Mucosa of gallbladder (tissue), 1 donor: ENCODE data around the gene IGF1R. TPM values are rescaled to one million over a fixed set of nuclear protein-coding genes. Genes with fewer than 3 reads are reported as not detected.

ENCODE experiments used
- DNase-seq: peaks from one replicate; pipeline ENCODE4 v3.0.0-alpha.2; 2020; ENCODE audit warnings: low spot score
- total RNA-seq: library from RNA; stranded (reverse); gene quantifications from one replicate; pipeline ENCODE4 v1.2.1, GENCODE V29; 2021
- donor health status: DM: no; HTN: no; CAD: no.

Gene IGF1R
- total RNA-seq, 1 donor from 2014 or later, result 46.9 TPM

GRCh38 chr15:98648654-98649471 is 524 bp downstream of the IGF1R start:
- DNase-seq, result peak; percentile 32

- DNase-seq, result no peak
These were observed 1.4 kb downstream of the IGF1R start for GRCh38 chr15:98649472-98650416.

DNA sequence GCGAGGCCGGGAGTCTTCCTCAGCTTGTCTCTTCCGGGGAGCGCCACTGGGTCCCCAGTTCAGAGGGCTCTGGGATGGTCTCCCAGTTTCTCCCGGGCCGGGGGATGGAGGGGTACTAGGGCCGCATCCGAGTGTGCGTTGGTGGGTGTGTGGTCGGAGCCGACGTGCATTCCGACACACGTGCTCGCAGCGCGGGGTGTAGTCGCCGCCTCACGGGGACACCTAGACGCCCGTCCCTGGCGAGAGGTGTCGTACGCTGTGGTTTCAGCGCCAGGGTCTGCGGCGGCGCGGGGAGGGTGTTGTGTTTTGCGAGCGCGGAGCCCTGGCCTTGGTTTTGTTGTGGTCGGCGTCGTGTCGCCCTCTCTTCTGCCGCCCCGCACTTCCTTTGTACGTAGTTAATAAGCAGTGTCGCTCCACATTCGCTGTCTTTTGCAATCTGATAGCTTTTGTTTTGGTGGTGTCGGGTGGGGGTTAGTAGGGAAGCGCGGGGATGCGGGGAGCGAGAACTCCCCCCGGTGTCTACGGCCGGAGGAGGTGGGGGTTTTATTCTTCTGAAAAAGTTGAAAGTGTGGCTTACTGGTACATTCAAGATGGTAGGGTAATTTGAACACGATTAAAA is 2.2 kb downstream of the IGF1R start:
- peak; percentile 29 for DNase-seq

DNA sequence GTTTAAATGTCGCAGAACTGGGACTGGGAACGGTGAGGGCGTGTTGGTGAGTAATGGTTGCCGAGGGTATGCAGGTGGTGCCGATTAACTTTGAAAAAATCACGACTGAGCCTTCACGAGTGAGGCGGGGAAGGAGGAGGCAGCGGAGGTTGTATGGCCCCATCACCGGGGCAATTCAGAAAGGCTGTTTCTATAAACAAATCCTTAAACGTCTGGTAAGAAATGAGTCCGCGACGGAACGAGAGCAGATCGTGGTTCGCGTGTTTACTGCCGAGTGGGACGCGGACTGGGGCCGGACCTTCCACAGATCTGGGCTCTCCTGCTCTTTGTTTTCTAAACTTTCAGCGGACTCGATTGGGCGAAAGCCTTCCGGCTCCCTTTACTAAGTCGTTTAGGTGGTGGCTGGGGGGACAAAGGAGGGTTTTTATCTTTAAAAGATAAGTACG is 2.7 kb downstream of the IGF1R start:
- DNase-seq, result no peak

GRCh38 chr15:98651581-98652220 is 3.4 kb downstream of the IGF1R start:
- no peak for DNase-seq

- DNase-seq, result no peak
These were observed 5.3 kb downstream of the IGF1R start for GRCh38 chr15:98653686-98654085.

- no peak for DNase-seq
These were observed 6.5 kb downstream of the IGF1R start for GRCh38 chr15:98654790-98655360.

GRCh38 chr15:98655732-98656131 is 7.4 kb downstream of the IGF1R start:
- no peak for DNase-seq

GRCh38 chr15:98657721-98658120 is 9.4 kb downstream of the IGF1R start:
- no peak for DNase-seq

GRCh38 chr15:98658831-98659699 is 10.7 kb downstream of the IGF1R start:
- DNase-seq, result peak; percentile 48

DNA sequence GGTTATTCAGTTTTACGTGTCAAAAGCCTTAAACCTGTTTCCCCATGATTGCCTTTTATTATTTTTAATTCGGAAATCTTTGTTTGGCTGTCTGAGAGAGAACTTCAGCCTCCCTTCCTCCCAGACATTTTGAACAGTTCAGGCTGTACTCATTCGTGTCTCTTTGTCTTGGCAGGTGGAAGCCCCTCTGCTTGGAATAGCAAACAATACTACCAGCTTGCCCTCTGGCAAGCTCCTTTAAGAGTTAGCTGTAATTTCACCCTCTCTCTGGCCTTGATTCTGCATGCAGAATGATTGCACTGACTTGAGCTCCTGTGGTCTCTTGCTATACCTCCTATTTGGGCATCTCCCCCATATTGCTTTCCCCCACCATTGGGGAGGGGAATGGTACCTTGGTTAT is 11.7 kb downstream of the IGF1R start:
- DNase-seq, result no peak

DNA sequence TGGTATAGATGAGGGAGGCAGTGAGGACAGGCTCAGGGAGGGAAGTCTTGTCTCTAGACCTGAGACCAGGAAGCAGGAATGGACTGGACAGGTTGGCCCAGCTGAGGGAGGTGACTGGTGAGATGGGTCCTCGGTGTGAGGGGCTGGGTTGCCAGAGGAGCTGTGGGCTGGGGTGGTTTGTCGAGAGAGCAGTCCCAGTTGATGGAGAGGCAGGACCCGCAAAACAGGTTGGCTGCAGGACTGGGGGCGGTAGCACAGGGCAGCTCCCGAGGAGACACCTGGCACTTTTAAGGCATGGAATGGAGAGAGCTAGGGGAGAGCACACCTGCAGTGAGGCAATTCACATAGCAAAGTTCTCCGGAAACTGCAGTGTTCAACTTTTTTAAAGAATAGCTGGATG is 14.7 kb downstream of the IGF1R start:
- DNase-seq, result no peak

DNA sequence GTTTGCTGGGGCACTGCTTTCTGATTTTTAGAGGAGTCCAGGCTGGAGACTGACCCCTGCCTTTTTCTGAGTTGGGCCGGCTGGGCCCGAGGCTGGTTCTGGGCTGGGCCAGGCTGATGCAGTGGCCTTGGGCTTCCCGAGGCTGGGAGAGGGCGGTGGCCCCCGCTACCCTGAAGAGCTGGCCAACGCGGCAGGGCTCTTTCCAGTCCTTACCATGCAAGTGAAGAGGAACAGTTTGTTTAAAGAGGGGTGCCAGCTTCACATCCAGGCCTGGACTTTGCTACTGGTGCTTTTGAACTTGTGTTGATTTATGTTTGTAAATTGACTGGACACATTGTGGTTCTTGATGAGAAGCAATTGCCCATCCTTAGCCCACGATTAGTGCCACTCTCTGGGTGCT is 15.3 kb downstream of the IGF1R start:
- DNase-seq, result no peak

DNA sequence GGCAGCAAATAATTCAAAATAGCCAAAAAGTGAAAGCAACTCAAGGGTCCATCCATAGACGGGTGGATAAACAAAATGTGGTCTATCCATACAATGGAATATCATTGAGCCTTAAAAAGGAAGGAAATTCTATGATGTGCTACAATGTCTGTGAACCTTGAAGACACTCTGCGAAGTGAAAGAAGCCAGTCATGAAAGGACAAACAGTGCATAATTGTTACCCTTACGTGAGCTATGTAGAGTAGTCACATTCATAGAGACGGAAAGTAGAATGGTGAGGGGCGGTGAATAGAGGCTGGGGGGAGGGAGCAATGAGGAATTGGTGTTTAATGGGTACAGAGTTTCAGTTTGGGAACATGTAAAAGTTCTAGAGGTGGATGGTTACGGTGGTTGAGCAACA is 18.1 kb downstream of the IGF1R start:
- DNase-seq, result no peak

- no peak for DNase-seq
These were observed 18.5 kb downstream of the IGF1R start for GRCh38 chr15:98666841-98667240.

GRCh38 chr15:98667521-98668179 is 19.3 kb downstream of the IGF1R start:
- no peak for DNase-seq

- DNase-seq, result no peak
These were observed 20.4 kb downstream of the IGF1R start for GRCh38 chr15:98668566-98669308.

GRCh38 chr15:98669638-98670037 is 21.3 kb downstream of the IGF1R start:
- no peak for DNase-seq
